ENCODE measurements around the gene PPM1H. TPM values are rescaled to one million over a fixed set of nuclear protein-coding genes. Genes with fewer than 3 reads are reported as not detected.

The PPM1H gene
- total RNA-seq, 1 donor: 0.86 TPM

GRCh38 chr12:62714774-62715721 lies 219.9 kb downstream of the PPM1H start:
- no peak for DNase-seq (ENCODE audit: low read depth)
- H3K4me3 ChIP-seq (ENCODE audit: low read depth, low read length): no peak overlapping the region
- TF ChIP-seq, protein P1, sequence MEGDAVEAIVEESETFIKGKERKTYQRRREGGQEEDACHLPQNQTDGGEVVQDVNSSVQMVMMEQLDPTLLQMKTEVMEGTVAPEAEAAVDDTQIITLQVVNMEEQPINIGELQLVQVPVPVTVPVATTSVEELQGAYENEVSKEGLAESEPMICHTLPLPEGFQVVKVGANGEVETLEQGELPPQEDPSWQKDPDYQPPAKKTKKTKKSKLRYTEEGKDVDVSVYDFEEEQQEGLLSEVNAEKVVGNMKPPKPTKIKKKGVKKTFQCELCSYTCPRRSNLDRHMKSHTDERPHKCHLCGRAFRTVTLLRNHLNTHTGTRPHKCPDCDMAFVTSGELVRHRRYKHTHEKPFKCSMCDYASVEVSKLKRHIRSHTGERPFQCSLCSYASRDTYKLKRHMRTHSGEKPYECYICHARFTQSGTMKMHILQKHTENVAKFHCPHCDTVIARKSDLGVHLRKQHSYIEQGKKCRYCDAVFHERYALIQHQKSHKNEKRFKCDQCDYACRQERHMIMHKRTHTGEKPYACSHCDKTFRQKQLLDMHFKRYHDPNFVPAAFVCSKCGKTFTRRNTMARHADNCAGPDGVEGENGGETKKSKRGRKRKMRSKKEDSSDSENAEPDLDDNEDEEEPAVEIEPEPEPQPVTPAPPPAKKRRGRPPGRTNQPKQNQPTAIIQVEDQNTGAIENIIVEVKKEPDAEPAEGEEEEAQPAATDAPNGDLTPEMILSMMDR (IDR thresholded peaks at IDR 0.05; ENCODE audit: insufficient read depth, low read depth, low read length): no peak

- no peak overlapping the region for H3K4me3 ChIP-seq (ENCODE audit: low read depth, low read length)
- TF ChIP-seq, protein P1 (IDR thresholded peaks at IDR 0.05; ENCODE audit: insufficient read depth, low read depth, low read length): no peak
- no peak for DNase-seq (ENCODE audit: low read depth)
Observed at GRCh38 chr12:62714181-62714773, 220.7 kb downstream of the PPM1H start.

DNA sequence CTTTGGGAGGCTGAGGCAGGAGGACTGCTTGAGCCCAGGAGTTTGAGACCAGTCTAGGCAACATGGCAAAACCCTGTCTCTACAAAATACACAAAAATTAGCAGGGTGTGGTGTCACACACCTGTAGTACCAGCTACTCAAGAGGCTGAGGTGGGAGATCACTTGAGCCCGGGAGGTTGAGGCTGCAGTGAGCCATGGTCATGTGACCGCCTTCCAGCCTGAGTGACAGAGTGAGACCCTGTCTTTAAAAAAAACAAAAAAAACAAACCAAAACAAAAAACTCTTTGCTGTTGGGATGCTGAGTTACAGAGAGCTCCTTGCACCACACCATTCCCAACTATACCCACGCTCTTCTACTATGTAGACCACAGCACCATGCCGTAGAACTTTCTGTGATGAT lies 221.2 kb downstream of the PPM1H start:
- TF ChIP-seq, protein P1 (IDR thresholded peaks at IDR 0.05; ENCODE audit: insufficient read depth, low read depth, low read length): no peak
- no peak for DNase-seq (ENCODE audit: low read depth)
- H3K4me3 ChIP-seq (ENCODE audit: low read depth, low read length): no peak overlapping the region

GRCh38 chr12:62712681-62713573 lies 222.0 kb downstream of the PPM1H start:
- DNase-seq (ENCODE audit: low read depth): no peak
- no peak overlapping the region for H3K4me3 ChIP-seq (ENCODE audit: low read depth, low read length)
- TF ChIP-seq, protein P1 (IDR thresholded peaks at IDR 0.05; ENCODE audit: insufficient read depth, low read depth, low read length): no peak

- DNase-seq (ENCODE audit: low read depth): no peak
- TF ChIP-seq, protein P1 (IDR thresholded peaks at IDR 0.05; ENCODE audit: insufficient read depth, low read depth, low read length): no peak
Observed at GRCh38 chr12:62711631-62712241, 223.2 kb downstream of the PPM1H start.

DNA sequence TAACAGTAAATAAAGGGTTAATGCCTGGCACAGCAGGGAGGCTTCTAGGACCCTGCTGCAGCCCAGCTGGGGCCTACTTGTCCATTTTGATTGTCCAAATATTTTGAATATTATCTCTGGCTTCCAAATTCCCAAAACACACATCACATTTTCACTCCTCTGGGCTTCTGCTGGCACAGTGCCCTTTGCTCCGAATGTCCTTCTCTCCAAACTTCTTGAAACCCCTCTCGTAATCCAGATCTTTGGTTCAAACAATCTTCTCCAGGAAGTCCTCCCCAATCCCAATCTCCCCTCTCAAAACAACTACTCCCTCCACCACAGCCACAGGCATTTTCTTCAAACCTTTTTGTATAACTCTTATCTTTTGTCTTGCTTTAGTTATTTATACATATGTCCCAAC lies 225.6 kb downstream of the PPM1H start:
- H3K4me3 ChIP-seq (ENCODE audit: low read depth, low read length): no peak overlapping the region
- TF ChIP-seq, protein P1 (IDR thresholded peaks at IDR 0.05; ENCODE audit: insufficient read depth, low read depth, low read length): no peak
- DNase-seq (ENCODE audit: low read depth): no peak

More at GRCh38 chr12:62711631-62712241, 223.2 kb downstream of the PPM1H start:
- H3K4me3 ChIP-seq (ENCODE audit: low read depth, low read length): no peak overlapping the region
